SU-DHL-6 (cell line): ENCODE data around the gene EMILIN1.

ENCODE experiments used
- CTCF ChIP-seq: fragments of 200-600 bp; sonication (generic); IDR thresholded peaks from one replicate; pipeline ENCODE4 v1.5.1; 2017; ENCODE audit warnings: antibody characterized with exemption, mild to moderate bottlenecking, low read length, moderate library complexity; ENCODE audit not compliant: insufficient read depth, poor library complexity, severe bottlenecking
- EZH2phosphoT487 ChIP-seq: fragments of 200-600 bp; sonication (generic), shearing (Covaris generic); conservative IDR thresholded peaks from 2 replicates; pipeline ENCODE4 v1.6.1; 2018; ENCODE audit warnings: mild to moderate bottlenecking, antibody characterized with exemption, low read length, moderate library complexity, mixed read lengths

DNA sequence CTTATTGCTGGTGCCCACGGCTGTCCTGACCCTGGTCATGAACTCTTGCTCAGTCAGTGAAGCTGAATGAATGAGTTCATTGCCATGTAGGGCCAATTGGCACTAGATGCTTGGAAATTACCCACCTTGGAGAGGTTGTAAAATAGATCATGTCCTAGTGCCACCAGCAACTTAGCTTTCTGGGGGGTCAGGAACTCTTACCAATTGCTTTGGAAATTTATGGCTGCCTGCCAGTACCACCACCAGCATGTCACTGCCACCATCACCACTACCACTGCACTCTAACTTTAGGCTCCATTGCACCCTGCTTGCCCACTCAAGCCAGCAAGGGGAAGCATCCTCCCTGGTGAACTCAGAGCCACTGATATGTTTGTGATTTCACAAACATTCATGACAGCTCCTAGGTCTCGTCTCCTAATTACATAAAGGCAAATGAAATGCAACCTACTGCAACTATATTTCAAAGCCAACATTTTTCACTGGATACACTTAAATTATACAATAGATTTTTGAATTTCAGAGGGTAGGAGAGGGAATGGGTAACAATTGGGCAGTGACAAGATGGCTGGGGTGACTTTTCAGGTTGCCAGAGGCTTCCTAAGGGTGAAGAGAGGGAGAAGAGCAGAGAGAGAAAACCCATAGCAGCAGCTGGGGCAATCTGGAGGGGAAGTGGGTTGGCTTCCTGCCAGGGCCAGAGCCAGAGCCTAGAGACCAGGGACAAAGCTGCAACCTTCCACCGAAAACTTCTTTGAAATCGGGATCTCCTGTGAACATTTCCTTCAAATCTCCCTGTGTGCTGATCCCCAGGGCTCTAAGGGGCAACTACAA is 3.5 kb upstream of the EMILIN1 start:
- TF ChIP-seq CTCF (no peak), EZH2phosphoT487 (no peak)
